ENCODE data around the gene SPRN. TPM values are rescaled to one million over a fixed set of nuclear protein-coding genes. Genes with fewer than 3 reads are reported as not detected.

Gene SPRN
- total RNA-seq, 1 donor from 2014 or later = 0.18 TPM

- ATAC-seq = no peak
Measured at GRCh38 chr10:133412381-133412711, 12.1 kb downstream of the SPRN start.

GRCh38 chr10:133411523-133412380, 12.7 kb downstream of the SPRN start:
- ATAC-seq = no peak
- no peak for DNase-seq (ENCODE audit: low spot score)

More at GRCh38 chr10:133412381-133412711, 12.1 kb downstream of the SPRN start:
- DNase-seq (ENCODE audit: low spot score) = no peak

- ATAC-seq = no peak
- no peak for DNase-seq (ENCODE audit: low spot score)
Measured at GRCh38 chr10:133405844-133406527, 18.4 kb downstream of the SPRN start.

- DNase-seq (ENCODE audit: low spot score) (no peak), ATAC-seq (no peak)
Measured at GRCh38 chr10:133405272-133405671, 19.2 kb downstream of the SPRN start.

GRCh38 chr10:133403784-133404183, 20.6 kb downstream of the SPRN start:
- DNase-seq (ENCODE audit: low spot score) = no peak
- ATAC-seq = no peak

- DNase-seq (ENCODE audit: low spot score) (no peak), ATAC-seq (no peak)
Measured at GRCh38 chr10:133403359-133403758, 21.1 kb downstream of the SPRN start.

- no peak for ATAC-seq
Measured at GRCh38 chr10:133401981-133402725, 22.3 kb downstream of the SPRN start.

GRCh38 chr10:133401500-133401899, 22.9 kb downstream of the SPRN start:
- DNase-seq (ENCODE audit: low spot score) = no peak
- ATAC-seq = no peak

More at GRCh38 chr10:133401981-133402725, 22.3 kb downstream of the SPRN start:
- DNase-seq (ENCODE audit: low spot score) = no peak

- ATAC-seq = no peak
- DNase-seq (ENCODE audit: low spot score) = peak; percentile 32
Measured at GRCh38 chr10:133400624-133401424, 23.6 kb downstream of the SPRN start.

GRCh38 chr10:133399123-133399601, 25.3 kb downstream of the SPRN start:
- DNase-seq (ENCODE audit: low spot score) (no peak), ATAC-seq (no peak)

- no peak for DNase-seq (ENCODE audit: low spot score)
- no peak for ATAC-seq
Measured at GRCh38 chr10:133397938-133398337, 26.5 kb downstream of the SPRN start.

GRCh38 chr10:133396035-133396624, 28.3 kb downstream of the SPRN start:
- no peak for DNase-seq (ENCODE audit: low spot score)

GRCh38 chr10:133394801-133395221, 29.6 kb downstream of the SPRN start:
- DNase-seq (ENCODE audit: low spot score) (no peak), ATAC-seq (no peak)

More at GRCh38 chr10:133396035-133396624, 28.3 kb downstream of the SPRN start:
- no peak for ATAC-seq

- peak; percentile 93 for ATAC-seq
- DNase-seq (ENCODE audit: low spot score) = peak; percentile 96
Measured at GRCh38 chr10:133394064-133394663, 30.3 kb downstream of the SPRN start, which contains the start of gene MTG1. Gene MTG1 (plus strand): TSS chr10:133394157. CDS start chr10:133394221, 64 bp downstream.

- no peak for DNase-seq (ENCODE audit: low spot score)
- ATAC-seq = no peak
Measured at GRCh38 chr10:133393401-133394063, 30.9 kb downstream of the SPRN start.

GRCh38 chr10:133391761-133392518, 32.5 kb downstream of the SPRN start:
- DNase-seq (ENCODE audit: low spot score) = peak; percentile 40
- no peak for ATAC-seq

GRCh38 chr10:133391249-133391635, 33.2 kb downstream of the SPRN start:
- no peak for ATAC-seq
- peak; percentile 26 for DNase-seq (ENCODE audit: low spot score)

- ATAC-seq = no peak
- peak; percentile 35 for DNase-seq (ENCODE audit: low spot score)
Measured at GRCh38 chr10:133390597-133391248, 33.7 kb downstream of the SPRN start.

Data from left lobe of liver (tissue), 2 donors.